Tibial nerve (tissue), 4 donors: ENCODE data around the gene TRAF3IP3.

Source experiments
- EP300 ChIP-seq, 2 donors: sonication (generic); formaldehyde crosslinking; IDR thresholded peaks; one replicate each; pipeline ENCODE4 v1.6.1; 2017; ENCODE audit warnings: antibody characterized with exemption in 2 of 2, mild to moderate bottlenecking in 1 of 2
- POLR2A ChIP-seq, 2 donors: fragments of 450-650 bp; IDR thresholded peaks; one replicate each; pipeline ENCODE4 v1.6.1; 2017; ENCODE audit warnings: antibody characterized with exemption in 2 of 2, mild to moderate bottlenecking in 2 of 2, moderate library complexity in 2 of 2
- TF ChIP-seq, protein P1 (sequence below), 5 experiments: fragments of 200-600 bp in 3 of 5; fragments of 450-650 bp in 2 of 5; sonication (generic) in 3 of 5; IDR thresholded peaks; one replicate each; pipeline ENCODE4 v1.5.1; 2016 to 2019; ENCODE audit warnings: antibody characterized with exemption in 5 of 5, mild to moderate bottlenecking in 3 of 5, moderate library complexity in 2 of 5

GRCh38 chr1:209829716-209830115, 73.9 kb downstream of the TRAF3IP3 start:
- TF ChIP-seq, protein P1, sequence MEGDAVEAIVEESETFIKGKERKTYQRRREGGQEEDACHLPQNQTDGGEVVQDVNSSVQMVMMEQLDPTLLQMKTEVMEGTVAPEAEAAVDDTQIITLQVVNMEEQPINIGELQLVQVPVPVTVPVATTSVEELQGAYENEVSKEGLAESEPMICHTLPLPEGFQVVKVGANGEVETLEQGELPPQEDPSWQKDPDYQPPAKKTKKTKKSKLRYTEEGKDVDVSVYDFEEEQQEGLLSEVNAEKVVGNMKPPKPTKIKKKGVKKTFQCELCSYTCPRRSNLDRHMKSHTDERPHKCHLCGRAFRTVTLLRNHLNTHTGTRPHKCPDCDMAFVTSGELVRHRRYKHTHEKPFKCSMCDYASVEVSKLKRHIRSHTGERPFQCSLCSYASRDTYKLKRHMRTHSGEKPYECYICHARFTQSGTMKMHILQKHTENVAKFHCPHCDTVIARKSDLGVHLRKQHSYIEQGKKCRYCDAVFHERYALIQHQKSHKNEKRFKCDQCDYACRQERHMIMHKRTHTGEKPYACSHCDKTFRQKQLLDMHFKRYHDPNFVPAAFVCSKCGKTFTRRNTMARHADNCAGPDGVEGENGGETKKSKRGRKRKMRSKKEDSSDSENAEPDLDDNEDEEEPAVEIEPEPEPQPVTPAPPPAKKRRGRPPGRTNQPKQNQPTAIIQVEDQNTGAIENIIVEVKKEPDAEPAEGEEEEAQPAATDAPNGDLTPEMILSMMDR (IDR thresholded peaks at IDR 0.05) = no peak
- TF ChIP-seq EP300 (IDR thresholded peaks at IDR 0.05) (no peak), POLR2A (IDR thresholded peaks at IDR 0.05) (no peak)
